PC-3 (cell line): ENCODE results near the gene JKAMP.

ENCODE experiments used
- EZH2phosphoT487 ChIP-seq: fragments of 300-600 bp; sonication (generic); IDR thresholded peaks from 2 replicates; pipeline ENCODE4 v1.6.1; 2018; ENCODE audit warnings: mild to moderate bottlenecking, antibody characterized with exemption, low read length, borderline replicate concordance
- TF ChIP-seq, protein P1 (sequence below): fragments of 300-600 bp; sonication (generic); conservative IDR thresholded peaks from 2 replicates; pipeline ENCODE4 v1.5.1; 2017; ENCODE audit warnings: antibody characterized with exemption, low read depth, mild to moderate bottlenecking, low read length

DNA sequence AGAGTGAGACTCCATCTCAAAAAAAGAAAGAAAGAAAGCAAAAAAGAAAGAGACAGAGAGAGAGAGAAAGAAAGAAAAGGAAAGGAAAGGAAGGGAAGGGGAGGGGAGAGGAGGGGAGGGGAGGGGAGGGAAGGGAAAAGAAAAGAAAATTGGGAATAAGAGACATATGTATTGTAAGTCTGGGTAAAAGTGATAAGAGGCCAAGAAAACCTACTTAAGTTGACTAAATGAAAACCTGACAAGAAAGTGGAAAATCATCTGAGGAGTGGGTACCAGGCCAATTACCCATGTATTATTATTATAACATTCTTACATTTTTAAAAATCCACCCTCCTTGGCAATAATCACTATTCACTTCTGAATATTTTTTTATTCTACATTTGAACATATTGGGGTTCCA is 46.0 kb downstream of the JKAMP start:
- TF ChIP-seq, protein P1, sequence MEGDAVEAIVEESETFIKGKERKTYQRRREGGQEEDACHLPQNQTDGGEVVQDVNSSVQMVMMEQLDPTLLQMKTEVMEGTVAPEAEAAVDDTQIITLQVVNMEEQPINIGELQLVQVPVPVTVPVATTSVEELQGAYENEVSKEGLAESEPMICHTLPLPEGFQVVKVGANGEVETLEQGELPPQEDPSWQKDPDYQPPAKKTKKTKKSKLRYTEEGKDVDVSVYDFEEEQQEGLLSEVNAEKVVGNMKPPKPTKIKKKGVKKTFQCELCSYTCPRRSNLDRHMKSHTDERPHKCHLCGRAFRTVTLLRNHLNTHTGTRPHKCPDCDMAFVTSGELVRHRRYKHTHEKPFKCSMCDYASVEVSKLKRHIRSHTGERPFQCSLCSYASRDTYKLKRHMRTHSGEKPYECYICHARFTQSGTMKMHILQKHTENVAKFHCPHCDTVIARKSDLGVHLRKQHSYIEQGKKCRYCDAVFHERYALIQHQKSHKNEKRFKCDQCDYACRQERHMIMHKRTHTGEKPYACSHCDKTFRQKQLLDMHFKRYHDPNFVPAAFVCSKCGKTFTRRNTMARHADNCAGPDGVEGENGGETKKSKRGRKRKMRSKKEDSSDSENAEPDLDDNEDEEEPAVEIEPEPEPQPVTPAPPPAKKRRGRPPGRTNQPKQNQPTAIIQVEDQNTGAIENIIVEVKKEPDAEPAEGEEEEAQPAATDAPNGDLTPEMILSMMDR, result no peak
- no peak for TF ChIP-seq EZH2phosphoT487
